ENCODE data around the gene ATG101. TPM values are rescaled to one million over a fixed set of nuclear protein-coding genes. Genes with fewer than 3 reads are reported as not detected.

ATG101 gene
- total RNA-seq, 1 donor from 2014 or later = 26.5 TPM

DNA sequence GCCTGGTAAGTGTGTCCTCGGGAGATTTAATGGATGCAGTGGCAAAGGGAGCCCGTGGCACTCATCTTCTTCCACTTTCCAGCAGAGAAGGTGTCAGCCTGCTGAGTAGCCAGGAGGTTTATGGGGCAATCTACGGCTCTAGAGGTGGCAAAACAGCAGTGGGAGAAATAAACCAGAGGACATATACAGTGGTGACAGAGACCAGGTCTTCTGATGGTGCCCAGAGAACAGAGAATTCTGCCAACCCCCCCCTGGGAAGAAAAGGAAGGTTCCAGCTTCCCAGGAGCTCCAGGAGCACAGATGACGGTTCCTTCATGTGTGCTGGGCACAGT is 52.7 kb downstream of the ATG101 start:
- intact Hi-C loops (cut with micrococcal nuclease) = no loop called here
- ATAC-seq (no peak), DNase-seq (no peak)

GRCh38 chr12:52122904-52123303 is 53.1 kb downstream of the ATG101 start:
- ATAC-seq = no peak
- no peak for DNase-seq
- intact Hi-C loops (cut with micrococcal nuclease) = no loop called here

GRCh38 chr12:52123487-52124186 is 53.9 kb downstream of the ATG101 start:
- intact Hi-C loops (cut with micrococcal nuclease) = no loop called here
- no peak for ATAC-seq

GRCh38 chr12:52125476-52125900 is 55.7 kb downstream of the ATG101 start:
- DNase-seq (no peak), ATAC-seq (no peak)
- intact Hi-C loops (cut with micrococcal nuclease) = no loop called here

More at GRCh38 chr12:52123487-52124186, 53.9 kb downstream of the ATG101 start:
- no peak for DNase-seq

- intact Hi-C loops (cut with micrococcal nuclease) = no loop called here
- no peak for ATAC-seq
- DNase-seq = no peak
Measured at GRCh38 chr12:52126050-52126604, 56.3 kb downstream of the ATG101 start.

Other genes starting within 250 kb of the ATG101 start
- gene FIGNL2, start 221.3 kb upstream of the ATG101 start, total RNA-seq = 0.35 TPM
- not detected for gene ANKRD33, start 181.9 kb upstream of the ATG101 start, total RNA-seq
- 31.7 TPM for gene ACVRL1, start 162.5 kb upstream of the ATG101 start, total RNA-seq
- 11.2 TPM for gene ACVR1B, start 118.3 kb upstream of the ATG101 start, total RNA-seq
- 22.2 TPM for gene TAMALIN, start 63.0 kb upstream of the ATG101 start, total RNA-seq
- 58.9 TPM for gene NR4A1, start 18.5 kb upstream of the ATG101 start, total RNA-seq
- not detected for gene SMIM41, start 9.7 kb downstream of the ATG101 start, total RNA-seq
- gene KRT80, start 122.0 kb downstream of the ATG101 start, total RNA-seq = not detected
- 0.69 TPM for gene KRT7, start 163.3 kb downstream of the ATG101 start, total RNA-seq
- gene KRT86, start 204.7 kb downstream of the ATG101 start, total RNA-seq = not detected
- not detected for gene KRT81, start 221.6 kb downstream of the ATG101 start, total RNA-seq

Data from left ventricle myocardium superior (tissue), 1 donor.